Epithelial cell of proximal tubule (primary cell): ENCODE data around the gene RGS3. TPM values are rescaled to one million over a fixed set of nuclear protein-coding genes. Genes with fewer than 3 reads are reported as not detected.

ENCODE experiments used
- DNase-seq: peaks from one replicate; pipeline ENCODE4 v3.0.0-alpha.2; 2011; ENCODE audit warnings: low read depth
- H3K4me3 ChIP-seq: 2 replicates; pipeline ENCODE4 v1.5.1; 2011; ENCODE audit warnings: low read depth, mild to moderate bottlenecking, low read length
- total RNA-seq: library from RNA; depleted of rRNA; stranded (reverse); fragments of >200 nt; gene quantifications from 2 replicates; pipeline ENCODE4 v1.2.3, GENCODE V29; 2015
- TF ChIP-seq, protein P1 (sequence below): conservative IDR thresholded peaks from 2 replicates; pipeline ENCODE4 v1.5.1; 2012; ENCODE audit warnings: low read depth, mild to moderate bottlenecking, low read length

Gene RGS3
- total RNA-seq, 1 donor from 2014 or later = 79.2 TPM

DNA sequence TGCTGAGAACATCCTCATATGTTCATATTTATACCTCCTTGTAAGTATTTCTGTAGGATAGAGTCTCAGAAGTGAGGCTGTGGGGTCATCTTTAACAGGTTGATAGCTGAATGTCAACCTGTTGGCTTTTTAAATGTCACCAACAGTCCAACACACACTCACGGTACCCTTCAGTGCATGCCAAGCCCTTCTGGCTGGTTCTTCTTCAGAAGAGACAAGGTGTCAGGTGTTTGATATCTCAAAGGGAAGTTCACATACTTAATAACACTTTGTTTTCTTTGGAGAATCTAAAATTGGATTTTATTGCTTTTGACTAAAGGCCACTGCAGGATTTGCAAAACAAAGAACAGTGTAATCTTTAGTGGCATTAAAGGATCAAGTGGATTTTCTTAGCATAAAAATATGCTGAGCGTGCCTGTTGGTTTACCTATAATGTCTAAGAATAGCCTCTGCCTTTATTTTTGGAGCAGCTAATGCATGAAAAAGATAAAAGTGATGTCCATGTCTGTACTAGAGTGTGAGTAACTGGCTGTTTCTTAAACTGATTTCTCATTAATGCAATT is 58.2 kb downstream of the RGS3 start:
- no peak for DNase-seq
- TF ChIP-seq, protein P1, sequence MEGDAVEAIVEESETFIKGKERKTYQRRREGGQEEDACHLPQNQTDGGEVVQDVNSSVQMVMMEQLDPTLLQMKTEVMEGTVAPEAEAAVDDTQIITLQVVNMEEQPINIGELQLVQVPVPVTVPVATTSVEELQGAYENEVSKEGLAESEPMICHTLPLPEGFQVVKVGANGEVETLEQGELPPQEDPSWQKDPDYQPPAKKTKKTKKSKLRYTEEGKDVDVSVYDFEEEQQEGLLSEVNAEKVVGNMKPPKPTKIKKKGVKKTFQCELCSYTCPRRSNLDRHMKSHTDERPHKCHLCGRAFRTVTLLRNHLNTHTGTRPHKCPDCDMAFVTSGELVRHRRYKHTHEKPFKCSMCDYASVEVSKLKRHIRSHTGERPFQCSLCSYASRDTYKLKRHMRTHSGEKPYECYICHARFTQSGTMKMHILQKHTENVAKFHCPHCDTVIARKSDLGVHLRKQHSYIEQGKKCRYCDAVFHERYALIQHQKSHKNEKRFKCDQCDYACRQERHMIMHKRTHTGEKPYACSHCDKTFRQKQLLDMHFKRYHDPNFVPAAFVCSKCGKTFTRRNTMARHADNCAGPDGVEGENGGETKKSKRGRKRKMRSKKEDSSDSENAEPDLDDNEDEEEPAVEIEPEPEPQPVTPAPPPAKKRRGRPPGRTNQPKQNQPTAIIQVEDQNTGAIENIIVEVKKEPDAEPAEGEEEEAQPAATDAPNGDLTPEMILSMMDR = no peak
- no peak overlapping the region for H3K4me3 ChIP-seq

DNA sequence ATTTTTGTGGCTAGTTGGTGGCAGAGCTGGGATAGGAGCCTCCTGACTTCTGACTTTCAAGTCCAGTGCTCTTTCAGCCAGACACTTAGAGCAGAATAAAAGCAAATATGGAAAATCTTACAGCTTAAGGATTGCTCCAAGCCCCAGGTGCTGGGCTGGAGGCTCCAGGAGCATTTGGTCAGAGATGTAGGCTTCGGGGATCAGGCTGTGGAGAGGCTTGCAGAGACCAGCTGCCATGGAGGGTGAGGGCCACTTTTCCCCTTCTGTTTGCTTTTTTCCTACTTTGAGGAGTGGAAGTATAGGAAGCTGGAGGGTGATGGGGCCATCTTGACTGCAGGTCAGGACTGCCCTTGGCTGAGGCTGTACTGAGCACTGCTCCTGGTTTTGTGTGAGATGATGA is 58.9 kb downstream of the RGS3 start:
- TF ChIP-seq, protein P1 = no peak
- DNase-seq = no peak
- no peak overlapping the region for H3K4me3 ChIP-seq

DNA sequence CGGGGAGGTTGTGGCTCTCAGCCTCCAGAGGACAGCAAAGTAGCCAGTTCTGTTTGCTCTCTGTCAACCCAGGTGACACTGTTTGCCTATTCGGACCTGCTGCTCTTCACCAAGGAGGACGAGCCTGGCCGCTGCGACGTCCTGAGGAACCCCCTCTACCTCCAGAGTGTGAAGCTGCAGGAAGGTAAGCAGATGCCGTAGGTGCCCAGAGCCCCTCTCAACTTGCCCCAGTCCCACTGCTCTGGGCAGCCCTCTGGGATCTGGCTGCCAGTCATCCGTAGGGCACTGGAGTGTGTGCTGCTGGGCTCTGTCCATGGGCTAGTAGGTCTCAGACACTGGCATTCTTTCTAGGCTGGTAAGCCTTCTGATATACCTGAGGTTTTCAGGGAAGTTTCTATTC is 59.3 kb downstream of the RGS3 start:
- H3K4me3 ChIP-seq = no peak overlapping the region
- DNase-seq = no peak
- TF ChIP-seq, protein P1 = no peak

DNA sequence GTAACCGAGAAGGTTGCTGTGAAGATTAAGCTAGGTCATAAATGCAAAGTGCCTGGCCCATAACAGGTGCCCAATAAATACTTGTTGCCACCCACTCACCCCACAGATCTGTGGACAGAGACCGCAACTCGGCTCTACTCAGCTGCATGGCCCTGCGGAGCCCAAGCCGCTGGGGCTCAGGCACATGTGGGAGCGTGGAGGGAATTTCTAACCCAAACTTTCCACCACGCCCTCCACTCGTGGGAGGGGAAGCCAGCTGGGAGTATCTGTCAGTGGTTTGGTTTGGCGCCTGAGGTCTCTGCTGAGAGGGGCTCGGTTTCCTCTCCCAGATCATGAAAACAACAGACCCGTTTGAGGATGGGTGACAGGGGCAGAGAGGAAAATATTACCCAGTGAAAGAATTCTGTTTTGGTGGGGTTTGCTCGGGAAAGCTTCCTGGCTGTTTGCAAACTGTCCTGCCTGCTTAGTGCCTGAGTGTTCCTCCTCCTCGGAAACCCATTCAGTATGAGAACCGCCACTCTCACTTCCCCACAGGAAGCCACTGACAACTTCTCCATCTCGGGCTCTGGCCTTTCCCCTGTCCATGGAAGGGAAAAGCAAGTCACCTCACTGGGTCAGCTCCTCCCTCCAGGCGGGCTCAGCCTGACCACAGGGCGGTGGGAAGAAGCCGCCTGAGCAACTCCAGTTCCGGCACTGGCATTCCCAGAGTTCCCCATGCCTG is 60.1 kb downstream of the RGS3 start:
- H3K4me3 ChIP-seq = no peak overlapping the region
- no peak for DNase-seq
- TF ChIP-seq, protein P1 = no peak

DNA sequence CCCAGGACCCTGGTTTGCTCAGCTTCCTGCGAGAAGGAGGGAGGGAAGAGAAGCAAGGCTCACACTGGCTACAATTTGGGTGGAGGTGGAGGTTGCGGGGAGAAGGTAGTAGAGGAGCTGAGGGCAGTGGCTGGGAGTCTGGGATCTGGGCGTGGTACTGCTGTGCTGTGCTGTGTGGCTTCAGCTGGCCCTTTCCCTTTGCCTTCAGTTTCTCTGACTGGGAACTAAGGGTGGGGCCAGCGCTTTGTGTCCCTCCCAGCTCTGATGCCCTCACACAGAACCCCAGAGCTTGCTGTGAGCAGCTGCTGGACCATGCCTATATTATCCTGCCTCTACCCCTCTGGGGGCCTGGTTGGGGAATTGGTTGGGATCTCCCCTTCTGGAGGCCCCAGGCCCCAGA is 60.9 kb downstream of the RGS3 start:
- no peak overlapping the region for H3K4me3 ChIP-seq
- TF ChIP-seq, protein P1 = no peak
- DNase-seq = no peak

DNA sequence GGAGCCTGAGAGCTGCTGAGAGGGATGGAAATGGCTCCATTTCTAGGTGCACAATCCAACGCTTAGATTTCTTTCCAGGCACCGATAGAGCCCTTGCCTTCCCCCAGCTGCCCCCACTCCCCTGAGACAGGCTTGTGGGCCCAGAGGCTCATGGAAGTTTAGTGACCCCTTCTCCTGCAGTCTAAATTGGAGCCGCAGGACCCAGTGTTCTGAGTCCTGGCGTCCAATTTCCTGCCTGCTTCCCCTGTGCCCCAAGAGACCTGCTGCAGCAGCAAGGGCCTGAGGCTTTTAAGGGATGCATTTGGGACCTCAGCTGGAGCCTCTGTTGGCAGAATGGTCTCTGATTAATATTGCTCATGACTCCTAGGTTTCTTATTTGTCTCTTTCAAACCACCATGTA is 61.7 kb downstream of the RGS3 start:
- no peak overlapping the region for H3K4me3 ChIP-seq
- DNase-seq = no peak

More for the DNA sequence above, 61.7 kb downstream of the RGS3 start:
- TF ChIP-seq, protein P1 = no peak
